Keratinocyte (primary cell): Measurements from ENCODE around the gene ERVMER34-1. TPM values are rescaled to one million over a fixed set of nuclear protein-coding genes. Genes with fewer than 3 reads are reported as not detected.

Experiments
- DNase-seq: peaks from one replicate; pipeline ENCODE4 v3.0.0-alpha.2; 2011; ENCODE audit warnings: low read depth, missing footprints, low spot score
- FAIRE-seq: peaks from 2 replicates; lab custom pipeline; 2011; peaks lifted over from hg19 to GRCh38; lab: Jason Lieb, UNC
- H2AFZ ChIP-seq: 2 replicates; pipeline ENCODE4 v1.6.0; 2012; ENCODE audit warnings: low read length, control low read depth, inconsistent platforms; ENCODE audit not compliant: control insufficient read depth
- H3K27ac ChIP-seq: 2 replicates; pipeline ENCODE4 v1.5.1; 2011; ENCODE audit warnings: low read length; ENCODE audit not compliant: control insufficient read depth, insufficient read depth
- H3K27me3 ChIP-seq: 3 replicates; pipeline ENCODE4 v1.6.0; 2011; ENCODE audit warnings: low read length; ENCODE audit not compliant: control insufficient read depth, insufficient read depth; ENCODE audit errors: extremely low read depth
- H3K36me3 ChIP-seq, 2 experiments: 2 replicates in 1 of 2; 3 replicates in 1 of 2; pipeline ENCODE4 v1.5.1; 2011; ENCODE audit warnings: low read length in 2 of 2, mild to moderate bottlenecking in 1 of 2; ENCODE audit not compliant: control insufficient read depth in 2 of 2, insufficient read depth in 2 of 2; ENCODE audit errors: extremely low read depth in 1 of 2
- H3K4me1 ChIP-seq: 3 replicates; pipeline ENCODE4 v1.5.1; 2011; ENCODE audit warnings: low read length; ENCODE audit not compliant: control insufficient read depth, insufficient read depth; ENCODE audit errors: extremely low read depth
- H3K4me2 ChIP-seq: 3 replicates; pipeline ENCODE4 v1.6.0; 2011; ENCODE audit warnings: low read depth, low read length; ENCODE audit not compliant: control insufficient read depth, insufficient read depth; ENCODE audit errors: extremely low read depth
- H3K4me3 ChIP-seq, 3 experiments: fragments of 200-600 bp in 1 of 3; sonication (generic) in 1 of 3; 2 replicates in 2 of 3; 3 replicates in 1 of 3; pipeline ENCODE4 v1.5.1; 2011 to 2016; ENCODE audit warnings: low read length in 3 of 3, mild to moderate bottlenecking in 3 of 3, control low read depth in 2 of 3, inconsistent platforms in 1 of 3, low read depth in 1 of 3, mixed read lengths in 1 of 3, mixed run types in 1 of 3, moderate library complexity in 1 of 3; ENCODE audit not compliant: control insufficient read depth in 2 of 3, insufficient read depth in 2 of 3; ENCODE audit errors: extremely low read depth in 1 of 3
- H3K79me2 ChIP-seq: 2 replicates; pipeline ENCODE4 v1.6.0; 2012; ENCODE audit warnings: low read length; ENCODE audit not compliant: control insufficient read depth, insufficient read depth
- H3K9ac ChIP-seq: 3 replicates; pipeline ENCODE4 v1.6.0; 2011; ENCODE audit warnings: low read length; ENCODE audit not compliant: control insufficient read depth, insufficient read depth; ENCODE audit errors: extremely low read depth
- H3K9me1 ChIP-seq: 3 replicates; pipeline ENCODE4 v1.6.0; 2011; ENCODE audit warnings: low read length; ENCODE audit not compliant: control insufficient read depth, insufficient read depth; ENCODE audit errors: extremely low read depth
- H3K9me3 ChIP-seq: 2 replicates; pipeline ENCODE4 v1.5.1; 2012; ENCODE audit warnings: low read depth, low read length; ENCODE audit not compliant: control insufficient read depth
- H4K20me1 ChIP-seq: 3 replicates; pipeline ENCODE4 v1.6.0; 2011; ENCODE audit warnings: low read length; ENCODE audit not compliant: control insufficient read depth, insufficient read depth; ENCODE audit errors: extremely low read depth
- CTCF ChIP-seq, 3 experiments: IDR thresholded peaks in 1 of 3; conservative IDR thresholded peaks in 1 of 3; optimal IDR thresholded peaks in 1 of 3; 2 replicates in 2 of 3; 3 replicates in 1 of 3; pipeline versions ENCODE3 to v1.5.1; 2011; ENCODE audit warnings: low read length in 3 of 3, mild to moderate bottlenecking in 3 of 3, moderate library complexity in 2 of 3, control low read depth in 1 of 3, inconsistent platforms in 1 of 3; ENCODE audit not compliant: insufficient read depth in 2 of 3; ENCODE audit errors: extremely low read depth in 1 of 3
- EZH2 ChIP-seq: IDR thresholded peaks from one replicate; pipeline ENCODE4 v1.6.1; 2012; ENCODE audit warnings: inconsistent platforms, mild to moderate bottlenecking, low read length, moderate library complexity
- dilution Hi-C: fragments of 300-500 bp; cut with MboI; formaldehyde crosslinking; loops from one replicate; pipeline ENCODE4 v1.7.0; 2020; ENCODE audit warnings: low sequenced_read_pairs; ENCODE audit not compliant: extremely low pct_ligation_motif_present
- polyA plus RNA-seq, 5 experiments: library from polyadenylated mRNA; depleted of rRNA in 3 of 5; stranded (reverse) in 3 of 5; stranded (forward) in 1 of 5; unstranded in 1 of 5; fragments of >200 nt; gene quantifications; 1 replicate in 1 of 5; 2 replicates in 3 of 5; 3 replicates in 1 of 5; pipeline versions ENCODE4 v1.2.1 to v1.2.3, GENCODE V29; 2011 to 2012; ENCODE audit warnings: missing spikeins in 2 of 5, low read depth in 1 of 5, low replicate concordance in 1 of 5

ERVMER34-1 gene
- polyA plus RNA-seq, 1 donor (not counting 4 experiments of a cell fraction or from before 2014, with no cell fraction given) = 4.3 TPM

- Histone ChIP-seq H3K9ac (no peak overlapping the region), H3K4me2 (peak overlapping the region; percentile 67), H3K9me1 (no peaks in the 10 kb centered on the region), H3K27me3 (no peaks in the 10 kb centered on the region), H2AFZ (no peak overlapping the region), H3K27ac (no peak overlapping the region), H3K79me2 (peaks cover 27% of the 10 kb centered on the region), H4K20me1 (no peaks in the 10 kb centered on the region), H3K4me1 (peaks cover 31% of the 10 kb centered on the region), H3K36me3 (peaks cover 20 to 28% of the 10 kb centered on the region in 2 experiments), H3K9me3 (no peaks in the 10 kb centered on the region), H3K4me3 (no peak overlapping the region)
- dilution Hi-C loops = no loop called here
- TF ChIP-seq EZH2 = no peak
- TF ChIP-seq CTCF (optimal IDR thresholded peaks at IDR 0.05 in 1 of 3, IDR thresholded peaks at IDR 0.05 in 1 of 3, conservative IDR thresholded peaks at IDR 0.05 in 1 of 3; ENCODE audit: extremely low read depth in 1 of 3, insufficient read depth in 2 of 3, low read length in 3 of 3) = no peak
- DNase-seq (no peak), FAIRE-seq (no peak)
Measured at GRCh38 chr4:52715255-52715897, 35.8 kb downstream of the ERVMER34-1 start.

- peaks cover 27% of the 10 kb centered on the region for H3K79me2 ChIP-seq
- H4K20me1 ChIP-seq = no peaks in the 10 kb centered on the region
- peak overlapping the region in 2 of 3 experiments; percentile 47 to 51 for H3K4me3 ChIP-seq
- FAIRE-seq = no peak
- H3K4me2 ChIP-seq = peak overlapping the region; percentile 67
- peaks cover 19 to 25% of the 10 kb centered on the region in 2 experiments for H3K36me3 ChIP-seq
- no peak for DNase-seq
- no peak overlapping the region for H2AFZ ChIP-seq
- no peaks in the 10 kb centered on the region for H3K27me3 ChIP-seq
- H3K4me1 ChIP-seq = peaks cover 31% of the 10 kb centered on the region
- H3K9ac ChIP-seq = peak overlapping the region; percentile 7
- no peaks in the 10 kb centered on the region for H3K9me3 ChIP-seq
- no peak for TF ChIP-seq EZH2
- no peak for TF ChIP-seq CTCF (optimal IDR thresholded peaks at IDR 0.05 in 1 of 3, IDR thresholded peaks at IDR 0.05 in 1 of 3, conservative IDR thresholded peaks at IDR 0.05 in 1 of 3; ENCODE audit: extremely low read depth in 1 of 3, insufficient read depth in 2 of 3, low read length in 3 of 3)
- no peaks in the 10 kb centered on the region for H3K9me1 ChIP-seq
- H3K27ac ChIP-seq = peak overlapping the region; percentile 34
- dilution Hi-C loops = no loop called here
Measured at GRCh38 chr4:52714597-52715254, 36.5 kb downstream of the ERVMER34-1 start.
